Measurements from ENCODE around the gene PRKG1. TPM values are rescaled to one million over a fixed set of nuclear protein-coding genes. Genes with fewer than 3 reads are reported as not detected.
A peak's percentile ranks its signal among the peaks of the same experiment; 100 is the strongest.

PRKG1 gene
- total and polyA plus RNA-seq, 2 donors (not counting 1 experiment from before 2014, with no cell fraction given), result 45.8 to 71.8 TPM

DNA sequence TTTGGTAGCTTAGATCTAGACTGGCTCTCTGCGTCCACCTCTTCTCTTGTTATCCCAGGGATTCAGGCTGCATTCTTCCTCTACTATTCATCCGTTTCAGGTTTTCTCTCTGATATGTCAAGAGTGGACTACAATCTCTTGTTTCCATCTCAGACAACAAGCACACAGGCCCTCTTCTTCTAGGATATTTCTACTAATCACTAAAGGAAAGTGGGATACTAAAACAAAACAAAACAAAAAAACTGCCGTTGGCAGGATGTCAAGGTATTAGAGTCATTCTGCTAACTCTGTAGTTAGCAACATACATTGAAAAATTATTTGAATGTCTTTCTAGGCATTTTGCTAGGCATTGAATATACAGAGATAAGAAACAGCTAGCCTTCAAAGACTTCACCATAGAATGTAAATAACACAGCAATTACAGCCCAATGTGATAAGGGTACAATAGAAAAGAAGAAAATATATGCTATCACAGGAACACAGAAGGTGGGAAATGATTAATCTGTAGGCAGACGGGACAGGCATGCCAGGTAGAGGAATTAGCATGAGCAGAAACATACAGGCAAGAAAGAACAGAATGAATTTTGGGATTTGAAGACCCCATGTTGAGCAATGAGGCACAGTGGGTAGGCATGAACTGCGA, 414.6 kb downstream of the PRKG1 start:
- H4K20me1 ChIP-seq (ENCODE audit: control insufficient read depth, extremely low read depth, insufficient read depth, low read length), result no peaks in the 10 kb centered on the region
- no peaks in the 10 kb centered on the region for H3K27me3 ChIP-seq (ENCODE audit: control insufficient read depth, insufficient read depth, low read length)
- TF ChIP-seq, protein P1, sequence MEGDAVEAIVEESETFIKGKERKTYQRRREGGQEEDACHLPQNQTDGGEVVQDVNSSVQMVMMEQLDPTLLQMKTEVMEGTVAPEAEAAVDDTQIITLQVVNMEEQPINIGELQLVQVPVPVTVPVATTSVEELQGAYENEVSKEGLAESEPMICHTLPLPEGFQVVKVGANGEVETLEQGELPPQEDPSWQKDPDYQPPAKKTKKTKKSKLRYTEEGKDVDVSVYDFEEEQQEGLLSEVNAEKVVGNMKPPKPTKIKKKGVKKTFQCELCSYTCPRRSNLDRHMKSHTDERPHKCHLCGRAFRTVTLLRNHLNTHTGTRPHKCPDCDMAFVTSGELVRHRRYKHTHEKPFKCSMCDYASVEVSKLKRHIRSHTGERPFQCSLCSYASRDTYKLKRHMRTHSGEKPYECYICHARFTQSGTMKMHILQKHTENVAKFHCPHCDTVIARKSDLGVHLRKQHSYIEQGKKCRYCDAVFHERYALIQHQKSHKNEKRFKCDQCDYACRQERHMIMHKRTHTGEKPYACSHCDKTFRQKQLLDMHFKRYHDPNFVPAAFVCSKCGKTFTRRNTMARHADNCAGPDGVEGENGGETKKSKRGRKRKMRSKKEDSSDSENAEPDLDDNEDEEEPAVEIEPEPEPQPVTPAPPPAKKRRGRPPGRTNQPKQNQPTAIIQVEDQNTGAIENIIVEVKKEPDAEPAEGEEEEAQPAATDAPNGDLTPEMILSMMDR (conservative IDR thresholded peaks at IDR 0.05 in 1 of 2, IDR thresholded peaks at IDR 0.05 in 1 of 2; ENCODE audit: low read depth in 1 of 2, low read length in 2 of 2), result no peak
- no peak for TF ChIP-seq EZH2 (IDR thresholded peaks at IDR 0.05; ENCODE audit: low read length, missing control alignments)
- H3K9ac ChIP-seq (ENCODE audit: insufficient read depth, low read length), result no peak overlapping the region
- no peaks in the 10 kb centered on the region for H3K4me1 ChIP-seq (ENCODE audit: control insufficient read depth, extremely low read depth, insufficient read depth, low read length)
- H3K36me3 ChIP-seq (ENCODE audit: control insufficient read depth, insufficient read depth, low read length), result no peaks in the 10 kb centered on the region
- no peak overlapping the region for H3K27ac ChIP-seq (ENCODE audit: insufficient read depth, low read length)
- no peak overlapping the region for H2AFZ ChIP-seq (ENCODE audit: low read length)
- H3K79me2 ChIP-seq (ENCODE audit: control insufficient read depth, insufficient read depth, low read length), result no peaks in the 10 kb centered on the region
- H3K4me3 ChIP-seq (replicated peaks in 1 of 4; ENCODE audit: control extremely low read depth in 1 of 4, insufficient read depth in 1 of 4, low read depth in 3 of 4, low read length in 4 of 4), result no peak overlapping the region
- H3K4me2 ChIP-seq (ENCODE audit: extremely low read depth, insufficient read depth, low read length), result no peak overlapping the region
- no peaks in the 10 kb centered on the region for H3K9me3 ChIP-seq (ENCODE audit: control insufficient read depth, insufficient read depth, low read depth, low read length)
- DNase-seq (ENCODE audit: low read depth in 2 of 2), result no peak

DNA sequence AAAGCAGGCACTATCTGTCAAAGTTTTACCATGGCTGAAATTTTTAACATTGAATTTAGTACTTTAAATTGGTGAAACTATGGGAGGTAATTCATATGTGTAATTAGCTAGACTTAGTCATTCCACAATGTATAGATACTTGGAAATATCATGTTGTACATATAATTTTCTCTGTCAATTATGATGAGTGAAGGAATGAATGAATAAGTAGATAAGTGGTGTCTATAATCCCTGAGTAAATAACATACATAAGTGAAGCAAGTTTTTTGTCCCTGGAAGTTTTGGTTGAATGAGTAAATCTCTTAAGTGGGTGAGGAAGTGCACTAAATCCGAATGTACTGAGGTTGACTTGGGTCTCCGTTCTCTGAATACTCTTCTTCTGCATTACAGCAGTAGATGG, 424.1 kb downstream of the PRKG1 start:
- Histone ChIP-seq H4K20me1 (ENCODE audit: control insufficient read depth, extremely low read depth, insufficient read depth, low read length) (no peaks in the 10 kb centered on the region), H3K4me3 (replicated peaks in 1 of 4; ENCODE audit: control extremely low read depth in 1 of 4, insufficient read depth in 1 of 4, low read depth in 3 of 4, low read length in 4 of 4) (no peak overlapping the region), H2AFZ (ENCODE audit: low read length) (no peak overlapping the region), H3K27ac (ENCODE audit: insufficient read depth, low read length) (no peak overlapping the region), H3K9ac (ENCODE audit: insufficient read depth, low read length) (no peak overlapping the region), H3K4me2 (ENCODE audit: extremely low read depth, insufficient read depth, low read length) (no peak overlapping the region), H3K79me2 (ENCODE audit: control insufficient read depth, insufficient read depth, low read length) (no peaks in the 10 kb centered on the region), H3K4me1 (ENCODE audit: control insufficient read depth, extremely low read depth, insufficient read depth, low read length) (no peaks in the 10 kb centered on the region), H3K36me3 (ENCODE audit: control insufficient read depth, insufficient read depth, low read length) (no peaks in the 10 kb centered on the region), H3K27me3 (ENCODE audit: control insufficient read depth, insufficient read depth, low read length) (no peaks in the 10 kb centered on the region), H3K9me3 (ENCODE audit: control insufficient read depth, insufficient read depth, low read depth, low read length) (no peaks in the 10 kb centered on the region)
- TF ChIP-seq, protein P1 (conservative IDR thresholded peaks at IDR 0.05 in 1 of 2, IDR thresholded peaks at IDR 0.05 in 1 of 2; ENCODE audit: low read depth in 1 of 2, low read length in 2 of 2), result no peak
- no peak for TF ChIP-seq EZH2 (IDR thresholded peaks at IDR 0.05; ENCODE audit: low read length, missing control alignments)
- DNase-seq (ENCODE audit: low read depth in 2 of 2), result no peak

DNA sequence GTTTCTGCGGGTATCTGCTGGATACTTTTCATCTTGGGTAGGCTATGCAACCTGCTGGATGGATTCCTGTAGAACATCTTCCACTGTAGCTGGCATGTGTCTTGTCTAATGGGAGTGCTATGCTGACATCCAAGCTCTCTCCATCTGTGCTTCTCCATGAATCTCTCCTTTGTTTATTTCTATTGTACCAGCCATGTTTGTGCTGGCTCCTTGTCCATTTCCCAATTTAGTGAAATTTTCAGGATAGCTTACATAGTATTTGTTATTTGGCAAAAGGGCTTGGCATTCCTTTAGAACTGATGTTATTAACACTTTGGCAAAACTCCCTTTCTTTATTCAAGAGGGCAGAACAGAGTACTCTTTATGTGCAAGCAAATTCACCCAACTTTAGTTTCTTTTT, 427.1 kb downstream of the PRKG1 start:
- H3K4me2 ChIP-seq (ENCODE audit: extremely low read depth, insufficient read depth, low read length), result no peak overlapping the region
- DNase-seq (ENCODE audit: low read depth in 2 of 2), result peak; percentile 1 to 60

More for the DNA sequence above, 427.1 kb downstream of the PRKG1 start:
- Histone ChIP-seq H3K9me3 (ENCODE audit: control insufficient read depth, insufficient read depth, low read depth, low read length) (no peaks in the 10 kb centered on the region), H3K4me3 (replicated peaks in 1 of 4; ENCODE audit: control extremely low read depth in 1 of 4, insufficient read depth in 1 of 4, low read depth in 3 of 4, low read length in 4 of 4) (no peak overlapping the region), H2AFZ (ENCODE audit: low read length) (no peak overlapping the region), H3K79me2 (ENCODE audit: control insufficient read depth, insufficient read depth, low read length) (no peaks in the 10 kb centered on the region), H3K4me1 (ENCODE audit: control insufficient read depth, extremely low read depth, insufficient read depth, low read length) (no peaks in the 10 kb centered on the region), H3K9ac (ENCODE audit: insufficient read depth, low read length) (no peak overlapping the region), H3K27ac (ENCODE audit: insufficient read depth, low read length) (no peak overlapping the region), H3K36me3 (ENCODE audit: control insufficient read depth, insufficient read depth, low read length) (no peaks in the 10 kb centered on the region), H4K20me1 (ENCODE audit: control insufficient read depth, extremely low read depth, insufficient read depth, low read length) (no peaks in the 10 kb centered on the region), H3K27me3 (ENCODE audit: control insufficient read depth, insufficient read depth, low read length) (no peaks in the 10 kb centered on the region)
- TF ChIP-seq, protein P1 (conservative IDR thresholded peaks at IDR 0.05 in 1 of 2, IDR thresholded peaks at IDR 0.05 in 1 of 2; ENCODE audit: low read depth in 1 of 2, low read length in 2 of 2), result no peak
- no peak for TF ChIP-seq EZH2 (IDR thresholded peaks at IDR 0.05; ENCODE audit: low read length, missing control alignments)
